H9 (cell line): Measurements from ENCODE around the gene ADISSP. TPM values are rescaled to one million over a fixed set of nuclear protein-coding genes. Genes with fewer than 3 reads are reported as not detected.

Experiments used
- DNase-seq: peaks from one replicate; pipeline ENCODE4 v3.0.0-alpha.2; 2017
- H2AFZ ChIP-seq: one replicate; pipeline ENCODE4 v1.6.1; 2013; ENCODE audit warnings: mild to moderate bottlenecking, low read length, control low read depth, moderate library complexity
- H2AK5ac ChIP-seq: 2 replicates; pipeline ENCODE4 v1.6.1; 2013; ENCODE audit warnings: low read length, control low read depth, mixed read lengths; ENCODE audit not compliant: insufficient read length
- H2BK120ac ChIP-seq: one replicate; pipeline ENCODE4 v1.6.1; 2013; ENCODE audit warnings: low read depth, mild to moderate bottlenecking, low read length, control low read depth, inconsistent platforms; ENCODE audit not compliant: poor library complexity, severe bottlenecking
- H2BK12ac ChIP-seq: 2 replicates; pipeline ENCODE4 v1.6.1; 2013; ENCODE audit warnings: low read length, control low read depth, mixed read lengths, low read depth; ENCODE audit not compliant: insufficient read length
- H2BK15ac ChIP-seq: 2 replicates; pipeline ENCODE4 v1.6.1; 2013; ENCODE audit warnings: low read depth, low read length, control low read depth
- H2BK20ac ChIP-seq: one replicate; pipeline ENCODE4 v1.6.1; 2013; ENCODE audit warnings: low read depth, mild to moderate bottlenecking, low read length, control low read depth, inconsistent platforms; ENCODE audit not compliant: poor library complexity, severe bottlenecking
- H2BK5ac ChIP-seq: 2 replicates; pipeline ENCODE4 v1.6.1; 2013; ENCODE audit warnings: low read length, control low read depth, mixed read lengths; ENCODE audit not compliant: insufficient read length
- H3K14ac ChIP-seq: 2 replicates; pipeline ENCODE4 v1.6.1; 2013; ENCODE audit warnings: low read length, control low read depth; ENCODE audit not compliant: insufficient read depth
- H3K18ac ChIP-seq: 2 replicates; pipeline ENCODE4 v1.6.1; 2013; ENCODE audit warnings: low read depth, mild to moderate bottlenecking, mixed read lengths, low read length, control low read depth; ENCODE audit not compliant: insufficient read length
- H3K23ac ChIP-seq: 2 replicates; pipeline ENCODE4 v1.6.1; 2013; ENCODE audit warnings: low read length, control low read depth, mixed read lengths, low read depth; ENCODE audit not compliant: insufficient read length
- H3K23me2 ChIP-seq: 2 replicates; pipeline ENCODE4 v1.6.1; 2013; ENCODE audit warnings: low read depth, mild to moderate bottlenecking, mixed read lengths, low read length, control low read depth; ENCODE audit not compliant: insufficient read length, poor library complexity, severe bottlenecking
- H3K27ac ChIP-seq: 2 replicates; pipeline ENCODE4 v1.5.1; 2013; ENCODE audit warnings: low read length, control low read depth, mixed read lengths, low read depth; ENCODE audit not compliant: insufficient read length
- H3K27me3 ChIP-seq: 2 replicates; pipeline ENCODE4 v1.6.1; 2013; ENCODE audit warnings: low read length, control low read depth, inconsistent platforms; ENCODE audit not compliant: insufficient read depth
- H3K4ac ChIP-seq: 2 replicates; pipeline ENCODE4 v1.6.1; 2013; ENCODE audit warnings: low read depth, mild to moderate bottlenecking, control low read depth, inconsistent platforms, low read length, moderate library complexity
- H3K4me1 ChIP-seq: 2 replicates; pipeline ENCODE4 v1.6.1; 2013; ENCODE audit warnings: low read length, control low read depth, inconsistent platforms; ENCODE audit not compliant: insufficient read depth
- H3K4me2 ChIP-seq: 2 replicates; pipeline ENCODE4 v1.6.1; 2013; ENCODE audit warnings: low read length, control low read depth, mixed read lengths; ENCODE audit not compliant: insufficient read length, insufficient read depth
- H3K56ac ChIP-seq: 2 replicates; pipeline ENCODE4 v1.6.1; 2013; ENCODE audit warnings: low read depth, mild to moderate bottlenecking, mixed read lengths, low read length, control low read depth; ENCODE audit not compliant: insufficient read length
- H3K79me1 ChIP-seq: 2 replicates; pipeline ENCODE4 v1.6.1; 2013; ENCODE audit warnings: low read depth, mild to moderate bottlenecking, moderate library complexity, low read length, control low read depth, inconsistent platforms; ENCODE audit not compliant: insufficient read depth, poor library complexity, severe bottlenecking
- H3K79me2 ChIP-seq: 2 replicates; pipeline ENCODE4 v1.6.1; 2013; ENCODE audit warnings: low read length, control low read depth, inconsistent platforms; ENCODE audit not compliant: insufficient read depth
- H3K9ac ChIP-seq: 2 replicates; pipeline ENCODE4 v1.6.1; 2013; ENCODE audit warnings: low read length, control low read depth, mixed read lengths; ENCODE audit not compliant: insufficient read length; ENCODE audit errors: extremely low read depth
- H3K9me3 ChIP-seq: one replicate; pipeline ENCODE4 v1.6.1; 2013; ENCODE audit warnings: low read depth, low read length, inconsistent platforms; ENCODE audit not compliant: control insufficient read depth
- H3T11ph ChIP-seq: one replicate; pipeline ENCODE4 v1.6.1; 2013; ENCODE audit warnings: mild to moderate bottlenecking, low read length, control low read depth, inconsistent platforms
- H4K20me1 ChIP-seq: one replicate; pipeline ENCODE4 v1.6.1; 2013; ENCODE audit not compliant: control insufficient read depth, insufficient read length, insufficient read depth
- H4K5ac ChIP-seq: 2 replicates; pipeline ENCODE4 v1.6.1; 2013; ENCODE audit warnings: low read depth, mild to moderate bottlenecking, mixed read lengths, low read length, control low read depth; ENCODE audit not compliant: insufficient read length
- H4K8ac ChIP-seq: replicated peaks from 2 replicates; pipeline ENCODE4 v1.6.1; 2013; ENCODE audit warnings: low read length, control low read depth, mixed read lengths, low read depth; ENCODE audit not compliant: insufficient read length
- H4K91ac ChIP-seq: 2 replicates; pipeline ENCODE4 v1.6.1; 2013; ENCODE audit warnings: low read depth, mild to moderate bottlenecking, moderate library complexity, mixed read lengths, low read length, control low read depth; ENCODE audit not compliant: insufficient read length
- H3K27ac Mint-ChIP-seq, 3 experiments: 2 replicates in 2 of 3; 3 replicates in 1 of 3; pipeline ENCODE4 v1.8.0; 2020 to 2021; ENCODE audit warnings: mixed read lengths in 3 of 3, mild to moderate bottlenecking in 1 of 3, moderate library complexity in 1 of 3
- H3K27me3 Mint-ChIP-seq: 2 replicates; pipeline ENCODE4 v1.8.0; 2021; ENCODE audit warnings: low read depth, mild to moderate bottlenecking, moderate library complexity, mixed read lengths
- H3K36me3 Mint-ChIP-seq, 3 experiments: 2 replicates in 2 of 3; 3 replicates in 1 of 3; pipeline ENCODE4 v1.8.0; 2020 to 2021; ENCODE audit warnings: low read depth in 3 of 3, mixed read lengths in 3 of 3; ENCODE audit not compliant: insufficient read depth in 1 of 3
- H3K4me1 Mint-ChIP-seq, 2 experiments: 2 replicates each; pipeline ENCODE4 v1.8.0; 2020; ENCODE audit warnings: mixed read lengths in 2 of 2
- H3K4me3 Mint-ChIP-seq, 2 experiments: 2 replicates in 1 of 2; 3 replicates in 1 of 2; pipeline ENCODE4 v1.8.0; 2020 to 2021; ENCODE audit warnings: mild to moderate bottlenecking in 2 of 2, mixed read lengths in 2 of 2, moderate library complexity in 1 of 2
- H3K9me3 Mint-ChIP-seq, 2 experiments: 2 replicates in 1 of 2; 3 replicates in 1 of 2; pipeline ENCODE4 v1.8.0; 2020; ENCODE audit warnings: mild to moderate bottlenecking in 2 of 2, mixed read lengths in 2 of 2, moderate library complexity in 1 of 2
- WGBS: extraction: QIAGEN DNeasy Blood & Tissue Kit; methylation state at CpG from one replicate; pipeline ENCODE4 v1.1.7; 2013; ENCODE audit warnings: missing lambda C conversion rate, low lambda C conversion rate, mixed read lengths; ENCODE audit not compliant: insufficient read length; ENCODE audit errors: extremely low coverage; 5-methylcytosine and 5-hydroxymethylcytosine counted together
- total RNA-seq: library from RNA; stranded (reverse); gene quantifications from 2 replicates; pipeline ENCODE4 v1.2.1, GENCODE V29; 2021
- TF ChIP-seq, protein P1 (sequence below): fragments of 200-600 bp; sonication (generic); conservative IDR thresholded peaks from 3 replicates; pipeline ENCODE4 v1.8.0; 2021; ENCODE audit warnings: antibody characterized with exemption, mild to moderate bottlenecking

ADISSP gene
- total RNA-seq, 1 experiment from 2014 or later = 80.9 TPM

GRCh38 chr20:3739926-3740451, 27.6 kb downstream of the ADISSP start:
- H3K4me1 ChIP-seq = peaks cover 3% of the 10 kb centered on the region; the same call in 1 of the 2 replicates
- no peaks in the 10 kb centered on the region for H3K79me1 ChIP-seq
- Mint-ChIP-seq H3K36me3 (no peaks in the 10 kb centered on the region), H3K4me3 (no peak overlapping the region), H3K9me3 (no peaks in the 10 kb centered on the region), H3K27ac (peak overlapping the region in 1 of 3 experiments; percentile 93; a peak in 2 of 7 replicates), H3K4me1 (peaks cover 14 to 33% of the 10 kb centered on the region in 2 experiments), H3K27me3 (peaks cover 11% of the 10 kb centered on the region)
- no peak overlapping the region for H3K27ac ChIP-seq
- TF ChIP-seq, protein P1, sequence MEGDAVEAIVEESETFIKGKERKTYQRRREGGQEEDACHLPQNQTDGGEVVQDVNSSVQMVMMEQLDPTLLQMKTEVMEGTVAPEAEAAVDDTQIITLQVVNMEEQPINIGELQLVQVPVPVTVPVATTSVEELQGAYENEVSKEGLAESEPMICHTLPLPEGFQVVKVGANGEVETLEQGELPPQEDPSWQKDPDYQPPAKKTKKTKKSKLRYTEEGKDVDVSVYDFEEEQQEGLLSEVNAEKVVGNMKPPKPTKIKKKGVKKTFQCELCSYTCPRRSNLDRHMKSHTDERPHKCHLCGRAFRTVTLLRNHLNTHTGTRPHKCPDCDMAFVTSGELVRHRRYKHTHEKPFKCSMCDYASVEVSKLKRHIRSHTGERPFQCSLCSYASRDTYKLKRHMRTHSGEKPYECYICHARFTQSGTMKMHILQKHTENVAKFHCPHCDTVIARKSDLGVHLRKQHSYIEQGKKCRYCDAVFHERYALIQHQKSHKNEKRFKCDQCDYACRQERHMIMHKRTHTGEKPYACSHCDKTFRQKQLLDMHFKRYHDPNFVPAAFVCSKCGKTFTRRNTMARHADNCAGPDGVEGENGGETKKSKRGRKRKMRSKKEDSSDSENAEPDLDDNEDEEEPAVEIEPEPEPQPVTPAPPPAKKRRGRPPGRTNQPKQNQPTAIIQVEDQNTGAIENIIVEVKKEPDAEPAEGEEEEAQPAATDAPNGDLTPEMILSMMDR = no peak
- H2AK5ac ChIP-seq = no peak overlapping the region
- H3K27me3 ChIP-seq = no peaks in the 10 kb centered on the region
- H3K23me2 ChIP-seq = peaks cover 4% of the 10 kb centered on the region
- no peaks in the 10 kb centered on the region for H3K79me2 ChIP-seq
- no peak overlapping the region for H3K23ac ChIP-seq
- H3K18ac ChIP-seq = no peak overlapping the region
- H4K8ac ChIP-seq = no peak overlapping the region
- H3T11ph ChIP-seq = no peak overlapping the region
- no peak overlapping the region for H4K91ac ChIP-seq
- H2BK20ac ChIP-seq = no peak overlapping the region
- DNase-seq = peak; percentile 29
- WGBS = no CpG with 5 or more reads among the region's 7 CpGs
- H2BK15ac ChIP-seq = no peak overlapping the region
- H3K14ac ChIP-seq = no peak overlapping the region; the same call in 1 of the 2 replicates
- no peak overlapping the region for H2BK12ac ChIP-seq
- H3K56ac ChIP-seq = no peak overlapping the region
- H3K4me2 ChIP-seq = no peak overlapping the region
- H4K20me1 ChIP-seq = no peaks in the 10 kb centered on the region
- no peaks in the 10 kb centered on the region for H3K9me3 ChIP-seq
- no peak overlapping the region for H2AFZ ChIP-seq
- H2BK120ac ChIP-seq = no peak overlapping the region
- H3K9ac ChIP-seq = no peak overlapping the region
- H2BK5ac ChIP-seq = no peak overlapping the region
- H4K5ac ChIP-seq = no peak overlapping the region
- no peak overlapping the region for H3K4ac ChIP-seq
